HepG2 (cell line): Measurements from ENCODE around the gene CD300LB. TPM values are rescaled to one million over a fixed set of nuclear protein-coding genes. Genes with fewer than 3 reads are reported as not detected.

Experiments used
- ATAC-seq: fragments of 200-7000 bp; cut with Tn5 transposase; 3 replicates; pipeline ENCODE4 v1.9.1; 2020; ENCODE audit warnings: mild to moderate bottlenecking, moderate library complexity
- BruUV-seq: library from RNA; stranded (reverse); fragments of 400-500 nt; replicated peaks from 2 replicates; lab custom pipeline; 2021; lab: Mats Ljungman, UMichigan
- CTCF ChIA-PET: fragments of 300-600 bp; formaldehyde crosslinking; extraction: SDS; loops from one replicate; lab custom pipeline; 2021; ENCODE audit warnings: low total read pairs, inconsistent platforms, low intra/inter-chr PET ratio; lab: Yijun Ruan, JAX
- POLR2A ChIA-PET: fragments of 350-600 bp; sonication (Branson Sonifier 250); formaldehyde crosslinking; loops from one replicate; lab custom pipeline; 2020; ENCODE audit warnings: antibody characterized with exemption, inconsistent platforms; lab: Yijun Ruan, JAX
- DNase-seq: peaks from one replicate; pipeline ENCODE4 v3.0.0-alpha.2; 2015; ENCODE audit warnings: low spot score
- FAIRE-seq: peaks from 3 replicates; lab custom pipeline; 2011; peaks lifted over from hg19 to GRCh38; lab: Jason Lieb, UNC
- H2AFZ ChIP-seq: one replicate; pipeline ENCODE4 v1.6.1; 2011; ENCODE audit warnings: low read length, inconsistent platforms
- H3K27ac ChIP-seq: fragments of 300-600 bp; 3 replicates; pipeline ENCODE4 v1.8.0; 2011; ENCODE audit warnings: mixed run types, mild to moderate bottlenecking, mixed read lengths, low read length, inconsistent platforms; ENCODE audit not compliant: insufficient read depth; ENCODE audit errors: extremely low read length
- H3K27me3 ChIP-seq, 2 experiments: fragments of 200-600 bp in 1 of 2; 2 replicates in 1 of 2; 3 replicates in 1 of 2; pipeline versions ENCODE4 v1.6.0 to v1.8.0; 2011; ENCODE audit warnings: low read length in 2 of 2, mild to moderate bottlenecking in 2 of 2, moderate library complexity in 2 of 2, inconsistent platforms in 1 of 2; ENCODE audit not compliant: insufficient read depth in 2 of 2, control insufficient read depth in 1 of 2
- H3K36me3 ChIP-seq, 2 experiments: fragments of 200-600 bp in 1 of 2; replicated peaks in 1 of 2; 2 replicates in 1 of 2; 3 replicates in 1 of 2; pipeline versions ENCODE4 v1.5.1 to v1.8.0; 2011; ENCODE audit warnings: low read length in 2 of 2, inconsistent platforms in 1 of 2; ENCODE audit not compliant: insufficient read depth in 2 of 2, control insufficient read depth in 1 of 2
- H3K4me1 ChIP-seq: 2 replicates; pipeline ENCODE4 v1.5.1; 2012; ENCODE audit warnings: low read length, inconsistent platforms; ENCODE audit not compliant: insufficient read depth
- H3K4me2 ChIP-seq: 2 replicates; pipeline ENCODE4 v1.6.0; 2011; ENCODE audit warnings: low read depth, low read length, inconsistent platforms
- H3K4me3 ChIP-seq, 3 experiments: fragments of 200-600 bp in 1 of 3; sonication (generic), shearing (Covaris generic) in 1 of 3; replicated peaks in 1 of 3; 2 replicates each; pipeline ENCODE4 v1.5.1; 2011 to 2016; ENCODE audit warnings: low read length in 3 of 3, inconsistent platforms in 2 of 3, low read depth in 2 of 3, mild to moderate bottlenecking in 2 of 3, control low read depth in 1 of 3, mixed read lengths in 1 of 3; ENCODE audit not compliant: insufficient read depth in 1 of 3
- H3K79me2 ChIP-seq: one replicate; pipeline ENCODE4 v1.6.1; 2011; ENCODE audit warnings: low read length, inconsistent platforms; ENCODE audit not compliant: insufficient read depth
- H3K9ac ChIP-seq: 2 replicates; pipeline ENCODE4 v1.6.0; 2011; ENCODE audit warnings: mild to moderate bottlenecking, low read depth, low read length, inconsistent platforms; ENCODE audit not compliant: insufficient read depth
- H3K9me3 ChIP-seq: 2 replicates; pipeline ENCODE4 v1.5.1; 2012; ENCODE audit warnings: mild to moderate bottlenecking, low read length
- H4K20me1 ChIP-seq: 2 replicates; pipeline ENCODE4 v1.6.0; 2011; ENCODE audit warnings: inconsistent platforms, mild to moderate bottlenecking, low read length, moderate library complexity; ENCODE audit not compliant: insufficient read depth
- BHLHE40 ChIP-seq: IDR thresholded peaks from 2 replicates; pipeline ENCODE4 v1.6.1; 2011; ENCODE audit warnings: low read length, improper control_type of control experiment
- HES4 ChIP-seq: sonication (generic); formaldehyde crosslinking; IDR thresholded peaks from 2 replicates; pipeline ENCODE4 v1.9.0; 2021; ENCODE audit warnings: mild to moderate bottlenecking, missing genetic modification reagents, borderline replicate concordance
- HNRNPUL1 ChIP-seq: fragments of 200-400 bp; formaldehyde crosslinking; IDR thresholded peaks from 2 replicates; pipeline ENCODE4 v1.6.1; 2017; ENCODE audit warnings: low read depth, mild to moderate bottlenecking, low read length, moderate library complexity
- MNT ChIP-seq: fragments of 450-650 bp; IDR thresholded peaks from 2 replicates; pipeline ENCODE4 v1.6.1; 2016
- NFIB ChIP-seq: sonication (generic); formaldehyde crosslinking; IDR thresholded peaks from 2 replicates; pipeline ENCODE4 v1.9.0; 2021; ENCODE audit warnings: missing genetic modification reagents, mild to moderate bottlenecking, borderline replicate concordance
- SAP130 ChIP-seq: IDR thresholded peaks from 2 replicates; pipeline ENCODE4 v1.6.1; 2016; ENCODE audit warnings: low read depth
- SKI ChIP-seq: fragments of 450-650 bp; IDR thresholded peaks from one replicate; pipeline ENCODE4 v1.6.1; 2018; ENCODE audit warnings: mild to moderate bottlenecking; ENCODE audit not compliant: partially characterized antibody
- SPEN ChIP-seq: sonication (generic); formaldehyde crosslinking; IDR thresholded peaks from 2 replicates; pipeline ENCODE4 v1.5.1; 2020; ENCODE audit warnings: low read depth, mild to moderate bottlenecking, missing genetic modification reagents
- ZBTB38 ChIP-seq: sonication (generic); formaldehyde crosslinking; IDR thresholded peaks from 2 replicates; pipeline ENCODE4 v1.5.1; 2020; ENCODE audit warnings: mild to moderate bottlenecking, missing genetic modification reagents
- ZNF839 ChIP-seq: sonication (generic); formaldehyde crosslinking; IDR thresholded peaks from 2 replicates; pipeline ENCODE4 v1.4.0; 2020; ENCODE audit warnings: missing genetic modification reagents, mild to moderate bottlenecking, borderline replicate concordance
- WGBS: methylation state at CpG from one replicate; pipeline ENCODE4 v1.1.6; 2017; ENCODE audit warnings: low lambda C conversion rate; 5-methylcytosine and 5-hydroxymethylcytosine counted together
- in situ Hi-C: cut with HindIII; loops from 2 replicates; pipeline ENCODE4 v1.10.0; 2017; ENCODE audit warnings: low pct_unique_long_range_greater_than_20kb; ENCODE audit not compliant: extremely low pct_ligation_motif_present
- intact Hi-C: fragments of 100-400 bp; cut with micrococcal nuclease; formaldehyde crosslinking; loops from one replicate; pipeline ENCODE4 v1.10.0; 2022; ENCODE audit not compliant: unreplicated experiment
- polyA plus RNA-seq, 8 experiments: library from polyadenylated mRNA; depleted of rRNA in 3 of 8; stranded (reverse) in 7 of 8; unstranded in 1 of 8; fragments of >200 nt; fragmentation: Illumina TruSeq in 4 of 8; extraction: Trizol in 4 of 8; gene quantifications; 2 replicates each; pipeline versions ENCODE4 v1.2.1 to v1.2.3, GENCODE V29; 2011 to 2016; ENCODE audit warnings: low read depth in 4 of 8, missing spikeins in 1 of 8, mixed read lengths in 1 of 8; ENCODE audit not compliant: insufficient read depth in 1 of 8
- total RNA-seq, 5 experiments: library from RNA; depleted of rRNA; stranded (reverse); fragments of >200 nt; fragmentation: Illumina TruSeq; extraction: Trizol; gene quantifications; 2 replicates each; pipeline ENCODE4 v1.2.3, GENCODE V29; 2016; ENCODE audit warnings: low read depth in 1 of 5
- TF ChIP-seq, protein P1 (sequence below): sonication (generic); formaldehyde crosslinking; IDR thresholded peaks from 2 replicates; pipeline ENCODE4 v1.5.0; 2020; ENCODE audit warnings: missing genetic modification reagents, mild to moderate bottlenecking, borderline replicate concordance
- TF ChIP-seq, protein P2 (sequence below): sonication (generic); formaldehyde crosslinking; IDR thresholded peaks from 2 replicates; pipeline ENCODE4 v1.8.0; 2022; ENCODE audit warnings: mild to moderate bottlenecking, missing genetic modification reagents, moderate library complexity

CD300LB gene
- total and polyA plus RNA-seq, 2 of the 13 experiments (the other 11 are each of a cell fraction or from before 2014, with no cell fraction given): not detected

- Histone ChIP-seq H3K27ac (no peak overlapping the region), H3K9ac (no peak overlapping the region), H4K20me1 (no peaks in the 10 kb centered on the region), H3K36me3 (no peaks in the 10 kb centered on the region), H3K9me3 (peaks cover 8% of the 10 kb centered on the region)
- BruUV-seq: no TSS peak
- intact Hi-C loops: no loop called here
- ATAC-seq (no peak; the same call in 2 of the 3 replicates), DNase-seq (no peak)
- TF ChIP-seq ZNF839 (CRISPR knock-in tag) (no peak), MNT (0 out of 2 replicates have a peak, but pooled peaks have one; percentile 13)
- TF ChIP-seq, all 625 proteins: peak for 1
- Histone ChIP-seq H3K4me3 (no peak overlapping the region), H3K27me3 (peaks cover 9 to 52% of the 10 kb centered on the region in 2 experiments; a peak in 4 of 5 replicates), H2AFZ (no peak overlapping the region), H3K79me2 (no peaks in the 10 kb centered on the region), H3K4me1 (no peaks in the 10 kb centered on the region), H3K4me2 (no peak overlapping the region)
- ChIA-PET POLR2A (no interaction called here), CTCF (no interaction called here)
- FAIRE-seq: no peak
- in situ Hi-C loops: no loop called here
- 1% methylated on average over 3 of the region's 8 CpGs for WGBS
Measured at GRCh38 chr17:74480290-74480689, 51.0 kb downstream of the CD300LB start.

GRCh38 chr17:74478420-74479100 lies 52.7 kb downstream of the CD300LB start:
- Histone ChIP-seq H4K20me1 (no peaks in the 10 kb centered on the region), H3K27ac (no peak overlapping the region), H3K4me2 (no peak overlapping the region), H3K27me3 (peaks cover 9 to 46% of the 10 kb centered on the region in 2 experiments; a peak in 3 of 5 replicates), H3K79me2 (no peaks in the 10 kb centered on the region), H3K4me3 (no peak overlapping the region), H3K9me3 (peaks cover 8% of the 10 kb centered on the region), H2AFZ (no peak overlapping the region), H3K36me3 (no peaks in the 10 kb centered on the region), H3K4me1 (no peaks in the 10 kb centered on the region), H3K9ac (no peak overlapping the region)
- FAIRE-seq (no peak), ATAC-seq (no peak), DNase-seq (no peak)
- in situ Hi-C loops (no loop called here), intact Hi-C loops (no loop called here)
- ChIA-PET POLR2A (no interaction called here), CTCF (no interaction called here)
- 24% methylated on average over 6 of the region's 6 CpGs for WGBS
- BruUV-seq: no TSS peak
- TF ChIP-seq ZBTB38 (CRISPR knock-in tag) (no peak), NFIB (CRISPR knock-in tag) (no peak), HNRNPUL1 (no peak), SPEN (CRISPR knock-in tag) (no peak), BHLHE40 (no peak), MNT (no peak), HES4 (no peak), SKI (no peak), SAP130 (CRISPR knock-in tag) (no peak)
- TF ChIP-seq, protein P1, sequence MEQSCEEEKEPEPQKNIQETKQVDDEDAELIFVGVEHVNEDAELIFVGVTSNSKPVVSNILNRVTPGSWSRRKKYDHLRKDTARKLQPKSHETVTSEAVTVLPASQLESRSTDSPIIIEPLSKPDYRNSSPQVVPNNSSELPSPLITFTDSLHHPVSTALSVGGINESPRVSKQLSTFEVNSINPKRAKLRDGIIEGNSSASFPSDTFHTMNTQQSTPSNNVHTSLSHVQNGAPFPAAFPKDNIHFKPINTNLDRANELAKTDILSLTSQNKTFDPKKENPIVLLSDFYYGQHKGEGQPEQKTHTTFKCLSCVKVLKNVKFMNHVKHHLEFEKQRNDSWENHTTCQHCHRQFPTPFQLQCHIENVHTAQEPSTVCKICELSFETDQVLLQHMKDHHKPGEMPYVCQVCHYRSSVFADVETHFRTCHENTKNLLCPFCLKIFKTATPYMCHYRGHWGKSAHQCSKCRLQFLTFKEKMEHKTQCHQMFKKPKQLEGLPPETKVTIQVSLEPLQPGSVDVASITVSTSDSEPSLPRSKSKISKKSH (CRISPR knock-in tag): no peak
- TF ChIP-seq, protein P2, sequence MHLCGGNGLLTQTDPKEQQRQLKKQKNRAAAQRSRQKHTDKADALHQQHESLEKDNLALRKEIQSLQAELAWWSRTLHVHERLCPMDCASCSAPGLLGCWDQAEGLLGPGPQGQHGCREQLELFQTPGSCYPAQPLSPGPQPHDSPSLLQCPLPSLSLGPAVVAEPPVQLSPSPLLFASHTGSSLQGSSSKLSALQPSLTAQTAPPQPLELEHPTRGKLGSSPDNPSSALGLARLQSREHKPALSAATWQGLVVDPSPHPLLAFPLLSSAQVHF (CRISPR knock-in tag): no peak
